K562 (cell line): ENCODE results near the gene CACTIN. TPM values are rescaled to one million over a fixed set of nuclear protein-coding genes. Genes with fewer than 3 reads are reported as not detected.

Source experiments
- ADNP ChIP-seq: fragments of 200-800 bp; sonication (Bioruptor generic); IDR thresholded peaks from 2 replicates; pipeline ENCODE4 v1.6.1; 2016; ENCODE audit warnings: missing genetic modification characterization, missing compliant biosample characterization
- BRCA1 ChIP-seq, 2 experiments: fragments of 450-650 bp in 1 of 2; sonication (generic) in 1 of 2; formaldehyde crosslinking in 1 of 2; IDR thresholded peaks; 2 replicates each; pipeline versions ENCODE4 v1.5.0 to v1.6.1; 2017 to 2020; ENCODE audit warnings: mild to moderate bottlenecking in 1 of 2, missing genetic modification reagents in 1 of 2
- CEBPG ChIP-seq, 3 experiments: fragments of 200-800 bp in 1 of 3; sonication (Bioruptor generic) in 1 of 3; sonication (generic) in 1 of 3; formaldehyde crosslinking in 1 of 3; IDR thresholded peaks in 2 of 3; conservative IDR thresholded peaks in 1 of 3; 2 replicates each; pipeline versions ENCODE4 v1.6.1 to v1.8.0; 2016 to 2022; ENCODE audit warnings: missing compliant biosample characterization in 2 of 3, missing genetic modification characterization in 2 of 3, mild to moderate bottlenecking in 1 of 3, missing genetic modification reagents in 1 of 3
- FIP1L1 ChIP-seq: fragments of 200-400 bp; formaldehyde crosslinking; IDR thresholded peaks from 2 replicates; pipeline ENCODE4 v1.6.1; 2018; ENCODE audit warnings: mild to moderate bottlenecking, low read depth, low read length; ENCODE audit not compliant: poor library complexity, severe bottlenecking
- HNRNPL ChIP-seq: fragments of 200-400 bp; formaldehyde crosslinking; IDR thresholded peaks from 2 replicates; pipeline ENCODE4 v1.6.1; 2017; ENCODE audit warnings: low read depth, mild to moderate bottlenecking, low read length
- JUND ChIP-seq, 2 experiments: IDR thresholded peaks; 2 replicates in 1 of 2; 3 replicates in 1 of 2; pipeline ENCODE4 v1.6.1; 2011; ENCODE audit warnings: borderline replicate concordance in 2 of 2, low read depth in 2 of 2, low read length in 2 of 2, improper control_type of control experiment in 1 of 2, missing biosample characterization in 1 of 2, missing genetic modification characterization in 1 of 2, missing genetic modification reagents in 1 of 2
- KLF13 ChIP-seq: fragments of 450-650 bp; IDR thresholded peaks from 2 replicates; pipeline ENCODE4 v1.6.1; 2016; ENCODE audit warnings: missing genetic modification characterization, low read depth, mild to moderate bottlenecking, missing compliant biosample characterization, moderate library complexity, borderline replicate concordance
- MAFF ChIP-seq: IDR thresholded peaks from 2 replicates; pipeline ENCODE4 v1.6.1; 2012; ENCODE audit warnings: low read length, improper control_type of control experiment
- NR2F6 ChIP-seq: fragments of 450-650 bp; formaldehyde crosslinking; IDR thresholded peaks from 2 replicates; pipeline ENCODE4 v1.4.0; 2020; ENCODE audit warnings: mild to moderate bottlenecking
- NRF1 ChIP-seq, 2 experiments: fragments of 450-650 bp; IDR thresholded peaks in 1 of 2; conservative IDR thresholded peaks in 1 of 2; 2 replicates each; pipeline ENCODE4 v1.6.1; 2014; ENCODE audit warnings: mild to moderate bottlenecking in 2 of 2
- OTX1 ChIP-seq: fragments of 450-650 bp; formaldehyde crosslinking; IDR thresholded peaks from 2 replicates; pipeline ENCODE4 v1.4.0; 2022; ENCODE audit warnings: mild to moderate bottlenecking
- PKNOX1 ChIP-seq: fragments of 450-650 bp; IDR thresholded peaks from 2 replicates; pipeline ENCODE4 v1.6.1; 2016
- ZNF140 ChIP-seq: fragments of 250-450 bp; sonication (Bioruptor Pico); IDR thresholded peaks from 2 replicates; pipeline ENCODE4 v1.8.0; 2021; ENCODE audit warnings: moderate library complexity, mild to moderate bottlenecking, inconsistent platforms
- ZNF384 ChIP-seq: IDR thresholded peaks from 2 replicates; pipeline ENCODE4 v1.6.1; 2012; ENCODE audit warnings: low read depth, low read length, improper control_type of control experiment
- ZNF449 ChIP-seq: fragments of 250-450 bp; sonication (Bioruptor Pico); IDR thresholded peaks from 2 replicates; pipeline ENCODE4 v1.8.0; 2022; ENCODE audit warnings: moderate library complexity, mild to moderate bottlenecking, inconsistent platforms
- ZNF551 ChIP-seq: fragments of 250-450 bp; sonication (Bioruptor Pico); IDR thresholded peaks from 2 replicates; pipeline ENCODE4 v1.5.0; 2021; ENCODE audit warnings: mild to moderate bottlenecking, moderate library complexity
- polyA plus RNA-seq, 8 experiments: library from polyadenylated mRNA; depleted of rRNA in 4 of 8; stranded (reverse) in 5 of 8; unstranded in 3 of 8; fragments of >200 nt; fragmentation: Nextera tagmentation in 2 of 8; fragmentation: Illumina TruSeq in 1 of 8; extraction: Ambion mirVana in 2 of 8; extraction: Trizol in 1 of 8; gene quantifications; 2 replicates each; pipeline versions ENCODE4 v1.2.1 to v1.2.3, GENCODE V29; 2011 to 2014; ENCODE audit warnings: inconsistent platforms in 1 of 8, missing spikeins in 1 of 8
- total RNA-seq, 7 experiments: library from RNA; depleted of rRNA in 6 of 7; stranded (reverse); fragments of >200 nt in 6 of 7; fragmentation: Illumina TruSeq in 2 of 7; extraction: Trizol in 2 of 7; gene quantifications; 2 replicates each; pipeline versions ENCODE4 v1.2.1 to v1.2.3, GENCODE V29; 2011 to 2021; ENCODE audit warnings: low replicate concordance in 1 of 7
- TF ChIP-seq, protein P1 (sequence below), 2 experiments: fragments of 450-650 bp; IDR thresholded peaks; 2 replicates each; pipeline ENCODE4 v1.6.1; 2018; ENCODE audit warnings: mild to moderate bottlenecking in 2 of 2, low read depth in 1 of 2; ENCODE audit not compliant: partially characterized antibody in 2 of 2

CACTIN gene
- total and polyA plus RNA-seq, 9 of the 15 experiments (the other 6 are each of a cell fraction or from before 2014, with no cell fraction given), result 0.15 to 49.2 (median 15.0) TPM

GRCh38 chr19:3626473-3627350 lies at the start of gene CACTIN (continued):
- peak; percentile 81 for TF ChIP-seq FIP1L1
- TF ChIP-seq HNRNPL, result no peak
- TF ChIP-seq MAFF, result no peak
- no peak for TF ChIP-seq ZNF140
- no peak for TF ChIP-seq OTX1 (CRISPR knock-in tag)
- TF ChIP-seq ADNP (tag), result no peak
- TF ChIP-seq PKNOX1, result 0 out of 2 replicates have a peak, but pooled peaks have one; percentile 6
- TF ChIP-seq ZNF551, result no peak
- peak; percentile 26; the same call in 1 of the 2 replicates for TF ChIP-seq KLF13 (tag)
- TF ChIP-seq ZNF384, result no peak; the same call in 1 of the 2 replicates
- TF ChIP-seq CEBPG (CRISPR knock-in tag; IDR thresholded peaks at IDR 0.05), result no peak
- TF ChIP-seq CEBPG (tag; conservative IDR thresholded peaks at IDR 0.05 in 1 of 2, IDR thresholded peaks at IDR 0.05 in 1 of 2), result no peak
- TF ChIP-seq NR2F6 (CRISPR knock-in tag), result no peak
- TF ChIP-seq, protein P1, sequence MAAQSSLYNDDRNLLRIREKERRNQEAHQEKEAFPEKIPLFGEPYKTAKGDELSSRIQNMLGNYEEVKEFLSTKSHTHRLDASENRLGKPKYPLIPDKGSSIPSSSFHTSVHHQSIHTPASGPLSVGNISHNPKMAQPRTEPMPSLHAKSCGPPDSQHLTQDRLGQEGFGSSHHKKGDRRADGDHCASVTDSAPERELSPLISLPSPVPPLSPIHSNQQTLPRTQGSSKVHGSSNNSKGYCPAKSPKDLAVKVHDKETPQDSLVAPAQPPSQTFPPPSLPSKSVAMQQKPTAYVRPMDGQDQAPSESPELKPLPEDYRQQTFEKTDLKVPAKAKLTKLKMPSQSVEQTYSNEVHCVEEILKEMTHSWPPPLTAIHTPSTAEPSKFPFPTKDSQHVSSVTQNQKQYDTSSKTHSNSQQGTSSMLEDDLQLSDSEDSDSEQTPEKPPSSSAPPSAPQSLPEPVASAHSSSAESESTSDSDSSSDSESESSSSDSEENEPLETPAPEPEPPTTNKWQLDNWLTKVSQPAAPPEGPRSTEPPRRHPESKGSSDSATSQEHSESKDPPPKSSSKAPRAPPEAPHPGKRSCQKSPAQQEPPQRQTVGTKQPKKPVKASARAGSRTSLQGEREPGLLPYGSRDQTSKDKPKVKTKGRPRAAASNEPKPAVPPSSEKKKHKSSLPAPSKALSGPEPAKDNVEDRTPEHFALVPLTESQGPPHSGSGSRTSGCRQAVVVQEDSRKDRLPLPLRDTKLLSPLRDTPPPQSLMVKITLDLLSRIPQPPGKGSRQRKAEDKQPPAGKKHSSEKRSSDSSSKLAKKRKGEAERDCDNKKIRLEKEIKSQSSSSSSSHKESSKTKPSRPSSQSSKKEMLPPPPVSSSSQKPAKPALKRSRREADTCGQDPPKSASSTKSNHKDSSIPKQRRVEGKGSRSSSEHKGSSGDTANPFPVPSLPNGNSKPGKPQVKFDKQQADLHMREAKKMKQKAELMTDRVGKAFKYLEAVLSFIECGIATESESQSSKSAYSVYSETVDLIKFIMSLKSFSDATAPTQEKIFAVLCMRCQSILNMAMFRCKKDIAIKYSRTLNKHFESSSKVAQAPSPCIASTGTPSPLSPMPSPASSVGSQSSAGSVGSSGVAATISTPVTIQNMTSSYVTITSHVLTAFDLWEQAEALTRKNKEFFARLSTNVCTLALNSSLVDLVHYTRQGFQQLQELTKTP (IDR thresholded peaks at IDR 0.05; ENCODE audit: low read depth in 1 of 2, partially characterized antibody in 2 of 2), result peak in 1 of 2 experiments; percentile 45
- TF ChIP-seq NRF1 (conservative IDR thresholded peaks at IDR 0.05 in 1 of 2, IDR thresholded peaks at IDR 0.05 in 1 of 2), result peak; percentile 80 to 84
- peak; percentile 52 for TF ChIP-seq JUND (IDR thresholded peaks at IDR 0.05; ENCODE audit: borderline replicate concordance, low read depth, low read length)
- no peak for TF ChIP-seq JUND (tag; IDR thresholded peaks at IDR 0.05; ENCODE audit: borderline replicate concordance, low read depth, low read length)
- TF ChIP-seq ZNF449 (CRISPR knock-in tag), result no peak
- no peak for TF ChIP-seq BRCA1 (IDR thresholded peaks at IDR 0.05)
- TF ChIP-seq BRCA1 (CRISPR knock-in tag; IDR thresholded peaks at IDR 0.05), result no peak
